Activated CD4-positive, alpha-beta T cell treated with anti-CD3 and anti-CD28 coated beads, Interleukin-2, amount 10 ng/mL, durations not matched to agents 7 days and 5 days (primary cell): Measurements from ENCODE around the gene FAM50A. TPM values are rescaled to one million over a fixed set of nuclear protein-coding genes. Genes with fewer than 3 reads are reported as not detected.

ENCODE experiments used
- CTCF ChIA-PET: fragments of 350-600 bp; sonication (Branson Sonifier 250); formaldehyde crosslinking; loops from one replicate; lab custom pipeline; 2021; ENCODE audit warnings: antibody characterized with exemption; lab: Charles Lee
- POLR2A ChIA-PET: fragments of 350-600 bp; sonication (Branson Sonifier 250); formaldehyde crosslinking; loops from one replicate; lab custom pipeline; 2021; ENCODE audit warnings: antibody characterized with exemption; lab: Charles Lee
- DNase-seq: peaks from one replicate; pipeline ENCODE4 v3.0.0-alpha.2; 2020
- H3K27ac Mint-ChIP-seq: one replicate; pipeline ENCODE4 v1.8.0; 2021; ENCODE audit warnings: mild to moderate bottlenecking, moderate library complexity, mixed read lengths
- H3K27me3 Mint-ChIP-seq: one replicate; pipeline ENCODE4 v1.8.0; 2021; ENCODE audit warnings: mixed read lengths
- H3K36me3 Mint-ChIP-seq: one replicate; pipeline ENCODE4 v1.8.0; 2021; ENCODE audit warnings: low read depth, mixed read lengths
- H3K4me1 Mint-ChIP-seq: one replicate; pipeline ENCODE4 v1.8.0; 2021; ENCODE audit warnings: mixed read lengths
- H3K4me3 Mint-ChIP-seq: one replicate; pipeline ENCODE4 v1.8.0; 2021; ENCODE audit warnings: mild to moderate bottlenecking, moderate library complexity, mixed read lengths
- H3K9me3 Mint-ChIP-seq: one replicate; pipeline ENCODE4 v1.8.0; 2021; ENCODE audit warnings: mixed read lengths
- total RNA-seq, 2 experiments: library from RNA; stranded (reverse); gene quantifications; one replicate each; pipeline ENCODE4 v1.2.3, GENCODE V29; 2021

The FAM50A gene
- total RNA-seq, 2 experiments from 2014 or later, result 54.3 to 66.9 TPM

GRCh38 chrX:154448484-154448883 lies 4.5 kb downstream of the FAM50A start:
- POLR2A ChIA-PET, result no interaction called here
- peaks cover 9% of the 10 kb centered on the region for H3K36me3 Mint-ChIP-seq
- no peak overlapping the region for H3K4me3 Mint-ChIP-seq
- no peaks in the 10 kb centered on the region for H3K9me3 Mint-ChIP-seq
- H3K27me3 Mint-ChIP-seq, result no peaks in the 10 kb centered on the region
- CTCF ChIA-PET, result no interaction called here
- no peak overlapping the region for H3K27ac Mint-ChIP-seq
- H3K4me1 Mint-ChIP-seq, result peaks cover 4% of the 10 kb centered on the region
- no peak for DNase-seq

DNA sequence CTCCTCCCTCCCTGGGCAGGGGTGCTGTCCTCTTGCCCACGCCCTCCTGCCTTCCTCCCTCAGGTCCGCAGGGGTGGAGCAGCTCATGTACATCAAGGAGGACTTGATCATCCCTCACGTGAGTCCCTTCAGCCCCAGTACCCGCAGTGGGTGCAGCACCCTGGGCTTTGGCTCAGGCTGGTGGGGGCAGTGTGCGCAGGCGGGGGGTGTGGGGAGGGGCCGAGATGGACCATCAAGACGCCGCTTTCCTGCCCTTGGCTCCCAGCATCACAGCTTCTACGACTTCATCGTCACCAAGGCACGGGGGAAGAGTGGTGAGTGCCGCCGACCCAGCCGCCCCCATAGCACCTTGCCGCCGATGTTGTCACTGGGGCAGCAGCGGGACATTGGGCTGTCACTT lies 5.7 kb downstream of the FAM50A start:
- no peak overlapping the region for H3K4me3 Mint-ChIP-seq
- peaks cover 9% of the 10 kb centered on the region for H3K36me3 Mint-ChIP-seq
- no peaks in the 10 kb centered on the region for H3K9me3 Mint-ChIP-seq
- H3K27me3 Mint-ChIP-seq, result no peaks in the 10 kb centered on the region
- peaks cover 2% of the 10 kb centered on the region for H3K4me1 Mint-ChIP-seq
- DNase-seq, result no peak
- ChIA-PET CTCF (interaction anchor here (0.5 to 1.5 kb wide), 2 partner anchors 23 to 381 kb away, joined by 3 to 4 read pairs; no protein-coding TSS in a partner anchor), POLR2A (no interaction called here)
- no peak overlapping the region for H3K27ac Mint-ChIP-seq

DNA sequence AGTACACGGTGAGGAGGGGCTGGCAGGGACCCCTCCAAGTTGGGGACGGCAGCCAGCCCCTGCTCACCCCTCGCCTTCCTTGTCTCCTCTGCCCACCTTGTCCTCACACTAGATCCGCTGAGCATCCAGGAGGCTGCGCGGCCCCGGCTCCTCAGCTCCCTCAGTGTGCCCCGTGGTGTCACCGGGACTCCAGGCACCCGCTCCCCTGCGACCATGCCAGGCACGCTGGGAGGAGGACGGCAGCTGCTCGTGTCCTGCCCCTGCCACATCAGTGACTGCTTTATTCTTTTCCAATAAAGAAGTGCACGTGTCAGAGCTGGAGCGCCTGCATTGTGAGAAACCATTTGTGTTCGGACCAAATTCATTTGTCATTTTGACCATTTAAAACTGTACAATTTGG lies 6.4 kb downstream of the FAM50A start:
- Mint-ChIP-seq H3K27me3 (no peaks in the 10 kb centered on the region), H3K9me3 (no peaks in the 10 kb centered on the region), H3K36me3 (peaks cover 9% of the 10 kb centered on the region), H3K4me1 (peaks cover 2% of the 10 kb centered on the region), H3K4me3 (no peak overlapping the region), H3K27ac (no peak overlapping the region)
- ChIA-PET POLR2A (no interaction called here), CTCF (interaction anchor here (0.9 to 1.5 kb wide), 2 partner anchors 9 to 22 kb away, joined by 3 read pairs; no protein-coding TSS in a partner anchor)
- DNase-seq, result no peak

DNA sequence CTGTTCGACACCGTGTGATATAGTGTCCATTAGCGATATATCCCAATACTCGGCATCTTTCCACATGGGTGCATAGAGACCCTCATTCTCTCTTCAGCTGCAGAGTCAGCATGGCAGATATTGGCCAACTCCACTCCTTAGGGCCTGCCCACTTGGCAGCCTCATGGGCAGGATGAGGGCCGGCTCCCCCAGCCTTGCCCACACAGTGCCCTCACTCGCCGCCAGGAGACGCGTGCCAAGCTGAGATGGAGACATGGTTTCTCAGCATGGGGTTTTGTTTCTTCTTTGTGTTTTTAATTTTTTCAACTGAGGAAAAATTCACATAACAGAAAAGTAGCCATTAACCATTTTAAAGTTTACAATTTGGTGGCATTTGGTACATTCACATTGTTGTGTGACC lies 8.9 kb downstream of the FAM50A start:
- H3K36me3 Mint-ChIP-seq, result peaks cover 4% of the 10 kb centered on the region
- peaks cover 5% of the 10 kb centered on the region for H3K4me1 Mint-ChIP-seq
- H3K27ac Mint-ChIP-seq, result no peak overlapping the region
- POLR2A ChIA-PET, result no interaction called here
- no peaks in the 10 kb centered on the region for H3K9me3 Mint-ChIP-seq
- no peak overlapping the region for H3K4me3 Mint-ChIP-seq
- DNase-seq, result no peak
- no peaks in the 10 kb centered on the region for H3K27me3 Mint-ChIP-seq
- CTCF ChIA-PET, result interaction anchor here (0.7 to 1.5 kb wide), 3 partner anchors 9 to 412 kb away, joined by 3 to 6 read pairs (median 3); no protein-coding TSS in a partner anchor

GRCh38 chrX:154457491-154458115 lies 13.7 kb downstream of the FAM50A start:
- DNase-seq, result peak; percentile 48
- Mint-ChIP-seq H3K9me3 (no peaks in the 10 kb centered on the region), H3K27me3 (no peaks in the 10 kb centered on the region), H3K36me3 (peaks cover 2% of the 10 kb centered on the region), H3K4me3 (peak overlapping the region; percentile 90), H3K27ac (peak overlapping the region; percentile 92), H3K4me1 (peaks cover 9% of the 10 kb centered on the region)
- ChIA-PET POLR2A (no interaction called here), CTCF (interaction anchor here (0.6 kb wide), 1 partner anchor 77 kb away, joined by 3 read pairs; no protein-coding TSS in a partner anchor)

DNA sequence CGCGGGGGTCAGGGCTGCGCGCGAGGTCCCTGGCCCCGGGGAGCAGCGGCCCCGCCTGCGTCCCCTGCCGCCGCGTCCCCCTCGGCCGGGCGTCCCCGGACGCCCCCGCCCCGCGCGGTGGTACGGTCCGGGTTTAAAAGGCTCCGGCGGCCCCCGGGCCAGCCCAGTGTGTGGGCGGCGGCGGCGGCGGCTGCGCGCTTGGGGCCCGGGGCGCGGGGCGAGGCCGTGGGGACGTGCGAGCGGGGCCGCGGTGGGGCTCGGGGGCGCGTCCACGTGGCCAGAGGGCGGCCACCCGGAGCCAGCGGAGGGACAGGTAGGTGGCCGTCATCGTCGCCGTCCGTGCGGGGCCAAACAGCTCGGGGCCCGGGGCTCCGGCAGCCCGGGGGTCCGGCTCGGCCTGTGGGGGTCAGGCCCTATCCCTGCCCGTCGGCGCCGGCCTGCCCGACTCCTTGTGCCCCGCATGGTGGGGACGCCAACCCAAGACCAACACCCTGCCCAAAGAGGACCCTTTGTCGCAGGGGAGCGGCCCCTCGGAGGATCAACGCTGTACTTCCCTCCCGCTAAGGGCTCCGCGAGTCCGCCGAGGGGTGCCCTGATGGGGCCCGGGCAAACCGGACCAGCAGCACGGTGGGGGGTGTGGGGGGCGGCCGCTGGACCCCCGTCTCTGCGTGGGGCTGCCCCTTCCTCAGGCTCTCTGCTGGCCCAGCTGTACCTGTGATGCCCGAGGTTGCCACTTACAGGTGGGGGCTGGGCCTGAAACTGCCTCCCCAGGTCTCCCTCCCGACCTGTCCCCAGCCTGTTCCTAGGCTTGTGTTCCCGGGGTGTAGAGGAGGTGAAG lies 14.4 kb downstream of the FAM50A start, which contains the start of gene PLXNA3:
Gene PLXNA3, plus strand, starts transcription at position 166 of the 838 bp plus-strand sequence. CDS start 1,903 bp downstream, outside the sequence.
- peak within 1 kb of the TSS; percentile 90 for H3K4me3 Mint-ChIP-seq
- H3K27ac Mint-ChIP-seq, result peak within 1 kb of the TSS; percentile 92
- no peaks in the 10 kb centered on the region for H3K27me3 Mint-ChIP-seq
- CTCF ChIA-PET, result interaction anchor here (0.6 to 0.9 kb wide), 3 partner anchors 27 to 76 kb away, joined by 3 to 4 read pairs (median 3); partner anchors contain the start of gene RPL10
- POLR2A ChIA-PET, result no interaction called here
- peak; percentile 50 for DNase-seq
- H3K9me3 Mint-ChIP-seq, result no peaks in the 10 kb centered on the region
- H3K36me3 Mint-ChIP-seq, result no peaks in the 10 kb centered on the region
- peaks cover 9% of the 10 kb centered on the region for H3K4me1 Mint-ChIP-seq

GRCh38 chrX:154458954-154459778 lies 15.2 kb downstream of the FAM50A start:
- no peaks in the 10 kb centered on the region for H3K27me3 Mint-ChIP-seq
- peaks cover 9% of the 10 kb centered on the region for H3K4me1 Mint-ChIP-seq
- H3K27ac Mint-ChIP-seq, result peak overlapping the region; percentile 82
- no peaks in the 10 kb centered on the region for H3K9me3 Mint-ChIP-seq
- DNase-seq, result no peak
- H3K4me3 Mint-ChIP-seq, result peak overlapping the region; percentile 76
- ChIA-PET CTCF (interaction anchor here (0.9 kb wide), 2 partner anchors 26 to 60 kb away, joined by 3 to 4 read pairs; partner anchors contain the start of gene RPL10), POLR2A (no interaction called here)
- no peaks in the 10 kb centered on the region for H3K36me3 Mint-ChIP-seq

DNA sequence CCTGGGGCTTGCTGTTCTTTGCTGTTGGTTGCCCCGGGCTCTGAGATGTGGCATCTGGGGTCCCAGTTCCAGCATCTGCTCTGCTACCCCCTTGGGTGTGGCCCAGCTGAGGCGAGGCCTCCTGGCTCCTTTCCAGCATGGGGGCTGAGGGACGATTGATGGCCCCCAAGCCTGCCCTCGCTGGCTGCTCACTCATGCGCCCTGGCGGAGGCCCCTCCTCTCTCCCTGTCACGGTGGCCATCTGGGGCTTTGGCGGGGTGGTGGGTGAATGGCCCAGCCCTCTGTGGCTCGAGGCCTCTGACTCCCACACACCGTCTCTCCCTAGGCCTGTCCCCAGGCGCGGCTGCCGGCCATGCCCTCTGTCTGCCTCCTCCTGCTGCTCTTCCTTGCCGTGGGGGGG lies 15.9 kb downstream of the FAM50A start:
- DNase-seq, result no peak
- Mint-ChIP-seq H3K9me3 (no peaks in the 10 kb centered on the region), H3K36me3 (no peaks in the 10 kb centered on the region), H3K27me3 (no peaks in the 10 kb centered on the region), H3K4me3 (peak overlapping the region; percentile 76), H3K4me1 (peaks cover 9% of the 10 kb centered on the region), H3K27ac (no peak overlapping the region)
- ChIA-PET CTCF (interaction anchor here (0.9 kb wide), 1 partner anchor 61 kb away, joined by 3 read pairs; the partner anchor contains the start of gene RPL10), POLR2A (no interaction called here)

GRCh38 chrX:154460326-154460725 lies 16.4 kb downstream of the FAM50A start:
- Mint-ChIP-seq H3K27me3 (no peaks in the 10 kb centered on the region), H3K4me3 (no peak overlapping the region), H3K9me3 (no peaks in the 10 kb centered on the region), H3K27ac (no peak overlapping the region), H3K36me3 (no peaks in the 10 kb centered on the region), H3K4me1 (peaks cover 9% of the 10 kb centered on the region)
- ChIA-PET CTCF (no interaction called here), POLR2A (no interaction called here)
- no peak for DNase-seq

GRCh38 chrX:154462396-154462795 lies 18.5 kb downstream of the FAM50A start:
- CTCF ChIA-PET, result interaction anchor here (0.8 to 1.2 kb wide), 2 partner anchors 10 to 18 kb away, joined by 3 to 4 read pairs; no protein-coding TSS in a partner anchor
- no peaks in the 10 kb centered on the region for H3K27me3 Mint-ChIP-seq
- no peak overlapping the region for H3K4me3 Mint-ChIP-seq
- no peak overlapping the region for H3K27ac Mint-ChIP-seq
- no peaks in the 10 kb centered on the region for H3K36me3 Mint-ChIP-seq
- POLR2A ChIA-PET, result no interaction called here
- H3K9me3 Mint-ChIP-seq, result no peaks in the 10 kb centered on the region
- no peak for DNase-seq
- peaks cover 6% of the 10 kb centered on the region for H3K4me1 Mint-ChIP-seq

DNA sequence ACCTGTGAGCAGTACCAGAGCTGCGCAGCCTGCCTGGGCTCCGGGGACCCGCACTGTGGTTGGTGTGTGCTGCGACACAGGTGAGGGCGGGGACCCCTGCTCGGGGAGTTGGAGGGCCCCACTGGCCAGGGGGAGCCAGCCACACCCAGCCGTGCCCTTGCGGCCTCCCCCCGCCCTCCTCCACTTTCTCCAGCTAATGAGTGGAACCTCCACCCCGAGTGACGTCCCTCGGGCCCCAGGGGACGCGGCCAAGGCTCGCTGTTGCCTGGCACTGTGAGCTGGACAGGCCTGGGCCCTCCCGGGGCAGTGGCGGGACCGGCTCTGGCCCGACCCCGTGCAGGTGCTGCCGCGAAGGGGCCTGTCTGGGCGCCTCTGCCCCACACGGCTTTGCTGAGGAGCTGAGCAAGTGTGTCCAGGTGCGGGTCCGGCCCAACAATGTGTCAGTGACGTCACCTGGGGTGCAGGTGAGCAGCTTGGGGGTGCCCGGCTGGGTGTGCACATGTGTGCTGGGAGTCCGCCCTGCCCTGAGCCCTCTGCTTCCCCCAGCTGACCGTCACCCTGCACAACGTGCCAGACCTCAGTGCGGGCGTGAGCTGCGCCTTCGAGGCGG lies 19.8 kb downstream of the FAM50A start:
- Mint-ChIP-seq H3K27ac (no peak overlapping the region), H3K9me3 (no peaks in the 10 kb centered on the region), H3K36me3 (no peaks in the 10 kb centered on the region), H3K27me3 (no peaks in the 10 kb centered on the region), H3K4me3 (no peak overlapping the region), H3K4me1 (peaks cover 4% of the 10 kb centered on the region)
- ChIA-PET POLR2A (interaction anchor here (0.5 kb wide), 1 partner anchor 37 kb away, joined by 3 read pairs; no protein-coding TSS in a partner anchor), CTCF (interaction anchor here (1.0 kb wide), 1 partner anchor 11 kb away, joined by 6 read pairs; no protein-coding TSS in a partner anchor)
- no peak for DNase-seq
